GM20431 (cell line): Measurements from ENCODE around the gene DAGLB.
"Not testable (repeated sequence)": the region's sequence is repeated elsewhere in the genome, so short reads cannot be mapped to it uniquely, and the experiment has no call there.

Experiments used
- in situ Hi-C: fragments of 300-500 bp; cut with MseI, MboI; formaldehyde crosslinking; loops from one replicate; pipeline ENCODE4 v1.15.0; 2020; ENCODE audit warnings: low sequenced_read_pairs; ENCODE audit not compliant: unreplicated experiment

Gene DAGLB

DNA sequence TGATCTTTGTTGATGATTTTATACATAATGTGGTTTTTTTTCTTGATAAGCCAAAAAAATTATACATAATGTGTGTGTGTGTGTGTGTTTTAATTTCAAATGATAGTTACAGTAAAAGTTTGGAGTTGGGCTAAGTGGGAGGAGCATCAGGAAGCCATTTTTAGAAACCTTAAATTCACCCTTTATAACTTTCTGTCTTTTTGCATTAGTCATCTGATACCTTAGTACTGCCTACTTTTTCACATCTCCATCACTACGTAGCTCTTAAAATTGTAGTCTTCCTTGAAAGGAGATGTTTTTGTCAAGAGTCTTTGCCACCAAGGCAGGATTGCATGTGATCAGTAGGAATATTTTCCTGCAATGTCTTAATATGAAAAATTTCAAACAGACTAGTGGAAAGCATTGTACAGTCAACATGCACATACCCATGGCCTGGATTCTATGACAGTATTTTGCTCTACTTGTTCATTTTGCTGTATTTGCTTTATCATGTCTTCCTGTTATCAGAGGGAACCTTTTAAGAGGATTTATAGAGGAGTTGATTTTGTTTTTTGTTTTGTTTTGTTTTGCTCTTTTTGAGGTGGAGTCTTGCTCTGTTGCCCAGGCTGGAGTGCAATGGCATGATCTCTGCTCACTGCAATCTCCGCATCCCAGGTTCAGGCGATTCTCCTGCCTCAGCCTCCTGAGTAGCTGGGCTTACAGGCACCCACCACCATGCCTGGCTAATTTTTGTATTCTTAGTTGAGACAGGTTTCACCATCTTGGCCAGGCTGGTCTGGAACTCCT is 67.3 kb downstream of the DAGLB start:
- in situ Hi-C loops: no loop called here

DNA sequence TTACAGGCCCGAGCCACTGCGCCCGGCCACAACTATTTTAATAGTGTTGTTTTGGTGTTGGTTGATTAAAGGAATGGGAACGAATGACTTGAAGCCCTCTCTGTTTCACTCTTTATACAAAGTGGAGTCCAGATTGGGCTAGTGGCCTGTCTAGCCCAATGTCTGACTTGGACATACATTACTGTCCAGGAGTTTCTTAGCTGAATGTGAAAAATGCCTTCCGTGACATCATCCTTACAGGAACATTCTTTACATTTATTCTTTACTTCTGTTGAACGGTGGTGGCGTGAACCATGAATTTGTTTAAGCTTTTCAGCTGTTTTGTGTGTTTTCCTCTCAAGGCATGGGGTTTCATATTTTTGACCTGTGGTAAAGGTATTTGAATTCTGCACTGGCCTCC is 67.9 kb downstream of the DAGLB start:
- in situ Hi-C loops: no loop called here

DNA sequence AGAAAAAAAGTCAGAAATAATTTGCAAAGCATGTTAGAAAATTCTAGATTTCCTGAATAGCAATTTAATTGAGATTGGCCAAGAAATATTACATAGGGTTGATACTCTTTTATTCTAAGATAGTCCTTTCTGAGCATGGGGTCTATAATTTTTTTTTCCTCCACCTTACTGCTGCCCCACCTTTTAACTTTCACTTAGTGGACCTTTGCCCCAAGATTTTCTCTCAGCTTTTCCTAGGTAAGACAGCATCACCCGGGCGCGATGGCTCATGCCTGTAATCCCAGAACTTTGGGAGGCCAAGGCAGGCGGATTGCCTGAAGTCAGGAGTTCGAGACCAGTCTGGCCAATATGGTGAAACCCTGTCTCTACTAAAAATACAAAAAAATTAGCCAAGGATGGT is 69.2 kb downstream of the DAGLB start:
- in situ Hi-C loops: not testable (repeated sequence)

DNA sequence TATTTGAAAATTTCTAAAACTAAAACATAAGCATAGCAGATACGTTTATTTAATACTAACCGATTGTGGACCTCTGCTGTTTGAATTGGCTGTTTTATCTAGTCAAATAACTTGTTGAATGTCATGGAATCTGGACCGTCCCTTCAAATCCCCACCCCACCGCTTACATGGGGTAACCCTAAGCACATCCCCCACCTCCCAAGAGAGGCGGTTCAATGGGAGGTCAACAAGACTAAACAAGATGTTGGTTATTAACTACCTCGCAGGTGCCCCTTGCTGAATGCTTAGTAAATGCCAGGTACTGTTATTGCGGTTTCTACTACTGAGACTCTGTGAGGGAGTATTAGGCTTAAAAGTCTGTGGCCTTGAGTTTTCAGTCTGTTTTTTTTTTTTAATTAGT is 70.9 kb downstream of the DAGLB start:
- in situ Hi-C loops: no loop called here

DNA sequence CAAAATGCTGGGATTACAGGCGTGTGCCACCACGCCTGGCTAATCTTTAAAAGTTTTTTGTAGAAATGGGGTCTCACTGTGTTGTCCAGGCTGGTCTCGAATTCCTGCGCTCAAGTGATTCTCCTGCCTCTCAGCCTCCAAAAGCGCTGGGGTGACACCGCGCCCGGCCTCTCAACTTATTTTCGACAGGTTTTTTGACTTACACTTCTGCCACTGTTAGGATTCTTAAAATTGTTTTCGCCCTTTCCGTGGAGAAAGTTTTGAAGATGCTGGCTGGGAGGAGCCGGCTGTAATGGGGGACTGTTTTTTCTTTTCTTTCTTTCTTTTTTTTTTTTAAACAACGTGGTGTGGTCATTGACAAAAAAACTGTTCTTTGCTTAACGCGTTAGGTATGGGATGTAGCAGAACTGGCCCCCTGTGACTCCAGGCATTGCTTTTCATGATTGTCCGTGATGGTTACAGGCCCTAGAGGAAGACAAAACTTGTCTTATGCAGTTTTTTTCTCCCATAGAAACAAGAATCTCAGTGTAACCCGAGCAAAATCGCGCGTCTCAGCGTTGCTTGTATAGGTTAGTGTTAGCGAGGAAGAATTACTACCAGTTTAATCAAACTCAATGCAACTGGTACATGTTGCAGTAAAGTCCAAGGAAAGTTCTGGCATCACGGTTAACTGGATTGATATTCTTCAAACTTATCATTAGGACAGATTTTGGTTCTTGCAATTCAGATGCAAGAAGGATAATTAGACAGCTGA is 72.2 kb downstream of the DAGLB start:
- in situ Hi-C loops: no loop called here

DNA sequence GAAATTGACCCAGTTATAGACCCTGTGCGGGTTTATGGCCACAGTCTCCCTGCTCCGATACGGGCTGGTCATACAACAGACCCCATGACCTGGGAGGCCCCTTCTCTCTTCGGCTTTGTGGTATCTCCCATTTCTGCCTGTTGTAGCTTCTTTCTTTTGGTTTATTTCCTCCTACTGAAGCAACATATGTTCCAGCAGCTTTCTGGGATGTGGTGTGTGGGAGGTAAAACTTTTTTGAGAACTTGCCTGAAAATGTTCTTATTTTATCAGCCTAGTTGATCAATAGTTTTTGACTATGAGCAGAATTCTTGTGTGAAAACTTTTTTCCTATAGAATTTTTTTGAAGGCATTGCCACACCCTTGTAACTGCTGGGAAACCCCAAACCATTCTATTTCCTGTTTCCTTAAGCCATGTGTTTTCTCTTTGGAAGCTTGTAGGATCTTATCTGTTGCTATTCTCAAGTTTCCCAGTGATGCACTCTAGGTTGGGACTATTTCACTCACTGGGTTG is 80.0 kb downstream of the DAGLB start:
- in situ Hi-C loops: no loop called here

DNA sequence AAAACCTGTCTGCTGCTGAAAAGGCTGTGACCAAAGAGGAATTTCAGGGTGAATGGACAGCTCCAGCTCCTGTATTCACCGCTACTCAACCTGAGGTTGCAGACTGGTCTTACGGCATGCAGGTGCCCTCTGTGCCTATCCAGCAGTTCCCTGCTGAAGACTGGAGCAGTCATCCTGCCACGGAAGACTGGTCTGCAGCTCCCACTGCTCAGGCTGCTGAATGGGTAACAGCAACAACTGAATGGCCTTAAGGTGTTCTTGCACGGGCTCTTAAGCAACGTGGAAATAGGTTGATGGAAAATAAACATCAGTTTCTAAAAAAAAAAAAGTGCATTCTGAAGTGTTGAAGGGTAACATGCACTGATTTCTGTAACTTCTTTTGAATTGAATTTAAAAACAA is 82.3 kb downstream of the DAGLB start:
- in situ Hi-C loops: no loop called here

DNA sequence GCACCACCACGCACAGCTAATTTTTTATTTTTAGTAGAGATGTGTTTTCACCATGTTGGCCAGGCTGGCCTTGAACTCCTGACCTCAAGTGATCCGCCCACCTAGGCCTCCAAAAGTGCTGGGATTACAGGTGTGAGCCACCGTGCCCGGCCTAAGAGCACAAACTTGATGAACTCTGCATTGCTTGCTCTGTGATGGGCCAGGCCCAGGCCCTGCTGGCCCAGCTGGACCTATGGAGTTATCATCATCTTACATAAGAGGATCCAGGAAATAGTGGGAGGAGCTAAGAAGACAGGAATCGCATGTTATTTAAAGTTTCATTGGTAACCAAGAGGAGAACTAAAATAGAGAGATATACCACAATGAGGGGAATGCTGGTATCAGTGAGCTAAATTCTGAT is 86.9 kb downstream of the DAGLB start:
- in situ Hi-C loops: no loop called here

DNA sequence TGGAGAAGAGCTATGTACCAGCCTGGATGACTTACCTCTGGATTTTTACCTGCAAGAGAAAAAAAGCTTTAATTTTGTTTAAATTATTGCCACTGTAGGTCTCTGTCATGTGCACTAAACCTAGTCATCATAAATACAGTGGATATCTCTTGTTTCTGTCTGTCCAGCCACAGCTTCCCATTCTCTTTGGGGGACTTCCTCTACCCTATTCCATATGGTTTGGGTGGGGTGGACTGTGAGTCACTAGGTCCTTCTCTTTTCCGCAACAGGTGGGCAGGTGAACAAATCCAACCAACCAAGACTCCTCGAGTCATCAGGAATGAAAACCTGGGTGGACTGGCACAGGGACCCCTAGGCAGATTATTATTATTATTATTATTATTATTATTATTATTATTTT is 88.0 kb downstream of the DAGLB start:
- in situ Hi-C loops: no loop called here
